HK-2 (cell line): ENCODE data around the gene INF2.

Source experiments
- DNase-seq: peaks from one replicate; pipeline ENCODE4 v3.0.0-alpha.2; 2018; ENCODE audit not compliant: unreplicated experiment

INF2 gene

DNA sequence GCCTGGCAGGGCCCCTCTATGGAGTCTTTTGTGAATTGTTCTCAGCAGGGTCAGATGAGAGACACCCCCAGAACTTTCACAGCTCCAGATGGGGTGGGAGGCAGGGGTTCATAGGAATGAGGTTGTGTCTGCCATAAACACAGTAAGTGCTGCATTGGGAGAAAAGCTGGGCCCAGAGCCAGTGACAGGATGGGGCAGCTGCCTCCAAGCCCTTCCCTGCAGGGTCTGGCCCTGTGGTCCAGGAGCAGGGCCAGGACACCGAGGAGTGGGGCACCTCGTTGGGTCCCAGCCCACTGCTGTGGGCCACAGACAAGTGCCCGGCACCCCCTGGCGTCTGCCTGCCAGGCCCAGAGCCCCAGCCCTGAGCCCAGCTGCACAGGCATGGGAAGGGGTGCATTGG is 13.3 kb downstream of the INF2 start:
- DNase-seq: no peak

- no peak for DNase-seq
Measured at GRCh38 chr14:104703269-104703668, 13.9 kb downstream of the INF2 start.

DNA sequence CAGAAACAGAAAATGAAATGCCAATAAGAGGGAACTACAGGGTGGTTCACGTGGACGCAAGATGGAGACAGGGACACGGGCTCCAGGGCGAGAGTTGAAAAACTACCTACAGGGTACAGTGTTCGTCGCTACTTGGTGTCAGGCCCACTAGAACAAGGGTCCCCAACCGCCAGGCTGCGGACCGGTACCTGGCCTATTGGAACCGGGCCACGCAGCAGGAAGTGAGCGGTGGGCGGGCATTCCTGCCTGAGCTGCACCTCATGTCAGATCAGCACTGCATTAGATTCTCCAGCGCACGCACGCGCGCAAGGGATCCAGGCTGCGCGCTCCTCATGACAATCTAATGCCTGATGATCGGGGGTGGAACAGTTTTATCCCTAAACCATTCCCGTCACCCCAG is 14.8 kb downstream of the INF2 start:
- no peak for DNase-seq

- no peak for DNase-seq
Measured at GRCh38 chr14:104705340-104706047, 16.1 kb downstream of the INF2 start.

DNA sequence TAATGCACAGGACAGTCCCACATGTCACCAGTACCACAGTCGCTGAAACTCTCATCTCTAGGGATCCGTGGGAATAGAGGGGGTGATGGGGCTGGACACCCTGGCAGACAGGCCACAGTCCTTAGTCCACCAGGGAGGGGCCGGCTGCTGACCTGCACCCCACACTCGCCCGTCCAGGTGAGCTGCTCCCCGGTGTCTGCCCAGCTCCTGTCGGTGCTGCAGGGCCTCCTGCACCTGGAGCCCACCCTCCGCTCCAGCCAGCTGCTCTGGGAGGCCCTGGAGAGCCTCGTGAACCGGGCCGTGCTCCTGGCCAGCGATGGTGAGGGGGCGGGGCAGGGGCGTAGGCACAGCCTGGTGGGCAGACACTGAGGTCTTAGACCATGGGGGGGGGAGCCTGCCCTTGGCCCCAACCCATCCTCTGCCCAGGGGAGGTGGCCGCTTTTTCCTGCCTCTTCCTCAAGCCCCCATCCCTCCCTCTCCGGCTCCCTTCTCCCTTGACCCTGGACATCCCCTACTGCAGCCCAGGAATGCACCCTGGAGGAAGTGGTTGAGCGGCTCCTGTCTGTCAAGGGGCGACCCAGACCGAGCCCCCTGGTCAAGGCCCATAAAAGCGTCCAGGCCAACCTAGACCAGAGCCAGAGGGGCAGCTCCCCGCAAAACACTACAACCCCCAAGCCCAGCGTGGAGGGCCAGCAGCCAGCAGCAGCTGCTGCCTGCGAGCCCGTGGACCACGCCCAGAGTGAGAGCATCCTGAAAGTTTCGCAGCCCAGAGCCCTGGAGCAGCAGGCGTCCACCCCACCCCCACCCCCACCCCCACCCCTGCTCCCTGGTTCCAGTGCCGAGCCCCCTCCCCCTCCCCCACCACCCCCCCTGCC is 17.6 kb downstream of the INF2 start:
- no peak for DNase-seq

DNA sequence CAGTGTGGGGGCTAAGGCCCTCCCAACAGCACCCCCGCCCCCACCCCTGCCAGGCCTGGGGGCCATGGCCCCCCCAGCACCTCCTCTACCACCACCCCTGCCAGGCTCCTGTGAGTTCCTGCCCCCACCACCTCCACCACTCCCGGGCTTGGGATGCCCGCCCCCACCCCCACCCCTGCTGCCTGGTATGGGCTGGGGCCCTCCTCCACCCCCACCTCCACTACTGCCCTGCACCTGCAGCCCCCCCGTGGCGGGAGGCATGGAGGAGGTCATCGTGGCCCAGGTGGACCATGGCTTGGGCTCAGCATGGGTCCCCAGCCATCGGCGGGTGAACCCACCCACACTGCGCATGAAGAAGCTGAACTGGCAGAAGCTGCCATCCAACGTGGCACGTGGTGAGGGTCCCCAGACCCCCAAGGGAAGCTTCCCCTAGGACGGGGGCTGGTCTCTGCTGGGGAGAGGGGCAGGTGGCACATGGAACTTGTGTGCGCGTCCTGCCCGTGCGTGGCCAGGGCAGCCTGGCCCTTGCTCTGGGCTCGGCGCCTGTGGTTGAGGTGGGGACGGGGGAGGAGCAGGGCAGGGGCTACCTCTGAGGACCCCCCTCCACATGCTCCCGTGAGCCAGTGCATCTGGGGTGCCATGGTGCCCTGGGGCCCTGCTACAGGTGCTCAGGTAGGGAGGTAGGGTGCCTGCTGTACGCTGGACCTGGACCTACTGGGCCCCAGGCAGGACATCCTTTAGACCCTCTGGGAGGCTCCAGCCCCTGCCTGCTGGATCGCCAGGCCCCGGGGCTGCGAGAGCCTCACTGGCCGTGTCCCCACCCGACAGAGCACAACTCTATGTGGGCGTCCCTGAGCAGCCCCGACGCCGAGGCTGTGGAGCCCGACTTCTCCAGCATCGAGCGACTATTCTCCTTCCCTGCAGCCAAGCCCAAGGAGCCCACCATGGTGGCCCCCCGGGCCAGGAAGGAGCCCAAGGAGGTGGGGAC is 18.5 kb downstream of the INF2 start:
- DNase-seq: no peak

DNA sequence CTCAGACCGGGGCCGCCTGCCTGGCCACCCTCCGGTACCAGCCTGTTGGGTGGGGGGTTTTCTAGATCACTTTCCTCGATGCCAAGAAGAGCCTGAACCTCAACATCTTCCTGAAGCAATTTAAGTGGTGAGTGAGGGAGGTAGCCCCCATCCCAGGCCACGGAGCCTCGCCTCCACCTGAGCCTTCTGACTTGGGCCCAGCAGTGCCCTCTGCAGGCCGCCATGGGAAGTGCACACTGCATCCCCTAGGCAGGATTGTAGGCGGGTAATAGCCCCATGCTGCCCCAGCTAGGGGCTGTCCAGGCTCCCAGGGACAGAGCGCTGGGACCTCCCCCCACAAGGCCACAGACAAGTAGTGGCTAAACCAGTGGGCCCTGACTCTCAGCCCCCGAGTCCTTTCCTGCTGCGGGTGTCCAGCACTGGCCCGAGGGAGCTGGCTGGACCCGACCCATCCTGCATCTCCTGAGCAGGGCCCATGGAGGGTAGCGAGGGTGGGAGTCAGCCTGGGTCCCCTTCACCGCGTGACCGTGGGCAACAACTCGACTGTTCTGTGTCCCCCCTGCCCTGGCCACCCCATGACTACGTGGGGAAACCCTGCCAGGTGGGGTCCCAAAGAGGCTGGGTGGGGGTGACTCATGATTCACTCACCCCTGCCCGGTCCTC is 19.3 kb downstream of the INF2 start:
- peak; percentile 75 for DNase-seq

DNA sequence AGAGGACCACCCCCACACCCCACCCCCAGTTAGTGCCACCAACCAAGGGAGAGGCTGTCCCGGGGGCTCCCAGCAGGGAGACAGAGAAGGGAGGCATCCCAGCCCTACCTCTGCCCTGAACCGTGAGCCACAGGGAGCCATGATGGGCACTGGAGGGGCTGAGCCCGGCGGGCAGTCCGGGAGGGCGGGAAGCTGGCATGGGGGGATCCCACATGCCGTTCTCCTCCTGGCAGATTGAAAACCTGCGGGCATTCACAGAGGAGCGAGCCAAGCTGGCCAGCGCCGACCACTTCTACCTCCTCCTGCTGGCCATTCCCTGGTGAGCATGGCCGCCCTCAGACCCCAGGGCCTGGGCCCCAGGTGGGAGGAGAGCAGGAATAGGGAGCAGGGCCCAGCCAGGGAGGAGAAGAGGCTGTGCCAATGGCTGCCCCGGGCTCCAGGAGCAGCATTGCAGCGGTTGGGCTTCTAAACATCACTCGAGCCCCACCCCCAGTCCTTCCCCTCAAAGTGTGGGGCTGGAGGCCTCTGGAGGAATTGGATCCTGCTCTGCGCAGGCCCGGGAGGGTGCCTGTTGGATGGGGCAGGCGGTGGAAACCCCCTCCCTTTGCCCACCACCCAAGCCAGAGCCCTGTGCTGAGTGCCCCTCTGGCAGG is 20.1 kb downstream of the INF2 start:
- no peak for DNase-seq

DNA sequence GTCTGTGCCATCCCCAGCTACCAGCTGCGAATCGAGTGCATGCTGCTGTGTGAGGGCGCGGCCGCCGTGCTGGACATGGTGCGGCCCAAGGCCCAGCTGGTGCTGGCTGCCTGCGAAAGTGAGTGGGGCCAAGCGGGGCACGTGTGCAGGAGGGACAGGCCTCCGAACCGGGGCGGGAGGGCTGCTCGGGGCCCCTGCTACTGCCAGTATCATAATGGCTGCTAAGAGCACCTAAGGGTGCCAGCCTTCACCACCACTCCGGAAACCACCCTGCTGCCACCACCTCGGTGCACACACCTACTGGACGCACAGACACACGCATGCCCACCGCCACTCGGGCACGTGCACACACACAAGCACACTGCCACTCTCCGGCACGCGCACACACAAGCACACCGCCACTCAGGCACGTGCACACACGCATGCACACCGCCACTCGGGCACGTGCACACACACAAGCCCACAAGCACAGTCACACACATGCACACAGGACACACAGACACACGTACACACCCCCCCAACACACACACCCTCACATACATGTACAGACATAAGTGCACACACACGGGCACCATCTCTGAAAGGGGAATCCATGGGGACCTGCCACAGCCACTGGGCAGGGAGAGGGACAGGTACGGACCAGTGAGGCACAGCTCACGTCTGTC is 20.8 kb downstream of the INF2 start:
- no peak for DNase-seq

DNA sequence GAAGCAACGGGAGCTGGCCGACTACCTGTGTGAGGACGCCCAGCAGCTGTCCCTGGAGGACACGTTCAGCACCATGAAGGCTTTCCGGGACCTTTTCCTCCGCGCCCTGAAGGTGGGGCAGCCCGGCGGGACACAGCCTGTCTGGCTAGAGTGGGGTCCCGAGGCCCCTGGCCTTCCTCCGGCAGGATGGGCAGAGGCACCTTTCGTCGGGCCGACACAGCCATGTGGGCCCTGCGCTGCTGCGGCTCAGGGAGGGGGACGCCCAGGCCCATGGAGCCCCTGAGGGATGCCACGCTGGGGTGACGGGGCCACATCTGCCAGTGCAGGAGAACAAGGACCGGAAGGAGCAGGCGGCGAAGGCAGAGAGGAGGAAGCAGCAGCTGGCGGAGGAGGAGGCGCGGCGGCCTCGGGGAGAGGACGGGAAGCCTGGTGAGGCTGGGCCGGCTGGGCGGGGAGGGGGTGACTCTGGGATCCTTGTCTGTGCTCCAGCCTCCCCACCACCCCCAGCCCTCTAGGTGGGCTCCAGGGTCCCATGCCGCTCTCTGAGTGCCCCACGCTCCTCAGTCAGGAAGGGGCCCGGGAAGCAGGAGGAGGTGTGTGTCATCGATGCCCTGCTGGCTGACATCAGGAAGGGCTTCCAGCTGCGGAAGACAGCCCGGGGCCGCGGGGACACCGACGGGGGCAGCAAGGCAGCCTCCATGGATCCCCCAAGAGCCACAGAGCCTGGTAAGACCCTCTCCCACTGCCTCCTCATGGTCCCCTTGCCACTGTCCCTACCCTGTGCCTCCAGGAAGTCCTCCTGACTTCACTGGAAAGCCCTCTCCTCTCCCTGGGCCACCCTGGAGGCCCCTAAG is 23.7 kb downstream of the INF2 start:
- DNase-seq: no peak

DNA sequence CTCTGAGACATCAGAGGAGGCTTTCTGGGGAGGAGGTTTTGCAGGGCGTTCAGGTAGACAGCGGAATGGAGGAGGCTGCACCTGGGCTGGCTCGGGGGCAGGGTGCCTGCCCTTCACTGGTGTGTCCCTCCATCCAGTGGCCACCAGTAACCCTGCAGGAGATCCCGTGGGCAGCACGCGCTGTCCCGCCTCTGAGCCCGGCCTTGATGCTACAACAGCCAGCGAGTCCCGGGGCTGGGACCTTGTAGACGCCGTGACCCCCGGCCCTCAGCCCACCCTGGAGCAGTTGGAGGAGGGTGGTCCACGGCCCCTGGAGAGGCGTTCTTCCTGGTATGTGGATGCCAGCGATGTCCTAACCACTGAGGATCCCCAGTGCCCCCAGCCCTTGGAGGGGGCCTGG is 24.6 kb downstream of the INF2 start:
- DNase-seq: no peak

GRCh38 chr14:104714681-104715080 is 25.3 kb downstream of the INF2 start:
- DNase-seq: no peak

DNA sequence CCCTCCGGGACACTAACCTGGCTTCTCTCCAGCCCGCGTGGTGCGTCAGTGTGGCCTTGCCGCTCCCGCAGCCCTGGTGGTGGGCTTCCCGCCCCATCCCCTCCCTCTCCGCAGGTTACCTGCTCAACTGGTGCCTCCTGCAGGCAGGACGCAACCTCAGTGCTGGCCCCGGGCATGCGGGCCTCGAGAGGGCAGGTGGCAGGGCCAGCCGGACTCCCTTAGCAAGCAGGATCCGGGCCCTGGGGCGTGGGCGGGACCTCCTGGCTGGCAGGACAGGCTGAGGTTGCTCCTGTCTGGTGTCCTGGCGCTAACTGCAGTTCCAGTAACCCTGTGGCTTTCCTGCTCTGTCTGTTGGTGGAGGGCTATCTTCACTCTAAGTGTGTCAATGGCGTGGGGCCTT is 26.0 kb downstream of the INF2 start:
- no peak for DNase-seq

- DNase-seq: no peak
Measured at GRCh38 chr14:104715871-104716270, 26.5 kb downstream of the INF2 start.

- DNase-seq: no peak
Measured at GRCh38 chr14:104717137-104717536, 27.7 kb downstream of the INF2 start.

DNA sequence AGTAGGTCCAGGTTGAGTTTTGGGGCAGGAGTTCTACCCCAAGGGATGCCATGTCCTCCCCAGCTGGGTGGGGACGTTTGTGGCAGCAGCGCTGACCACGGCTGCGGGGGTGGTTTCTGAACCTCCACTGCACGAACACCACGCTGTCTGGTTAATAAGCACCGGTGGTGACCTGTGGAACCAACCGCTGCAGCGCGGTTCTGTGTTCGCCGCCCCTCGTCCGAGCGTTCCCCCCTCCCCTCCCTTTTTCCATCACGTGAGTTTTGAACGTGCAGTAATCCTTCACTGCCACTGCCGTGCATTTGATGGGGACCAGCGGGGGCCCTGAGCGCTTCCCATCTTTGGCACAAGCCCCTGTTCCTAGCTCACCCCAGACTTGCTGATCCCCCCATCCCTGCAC is 28.2 kb downstream of the INF2 start:
- DNase-seq: no peak

GRCh38 chr14:104718147-104718546 is 28.7 kb downstream of the INF2 start:
- no peak for DNase-seq

DNA sequence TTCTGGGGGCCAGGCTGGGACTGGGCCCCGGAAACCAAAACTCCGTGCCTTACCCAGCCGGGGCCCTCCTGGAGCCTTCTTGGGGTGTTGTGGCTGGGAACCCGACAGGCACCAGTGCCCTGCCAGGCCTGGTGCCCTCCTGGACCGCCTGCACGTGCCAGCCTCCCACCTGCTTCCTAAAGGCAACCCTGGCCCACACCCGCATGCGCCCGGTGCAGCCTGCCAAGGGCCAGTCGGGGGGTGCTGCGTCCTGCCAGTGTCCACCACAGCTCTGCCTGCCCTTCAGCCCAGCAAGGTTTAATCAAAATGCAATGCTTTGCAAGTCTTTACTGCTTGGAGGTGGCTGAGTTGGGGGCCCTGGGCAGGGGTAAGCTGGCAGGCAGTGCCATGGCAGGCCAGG is 29.5 kb downstream of the INF2 start:
- no peak for DNase-seq

DNA sequence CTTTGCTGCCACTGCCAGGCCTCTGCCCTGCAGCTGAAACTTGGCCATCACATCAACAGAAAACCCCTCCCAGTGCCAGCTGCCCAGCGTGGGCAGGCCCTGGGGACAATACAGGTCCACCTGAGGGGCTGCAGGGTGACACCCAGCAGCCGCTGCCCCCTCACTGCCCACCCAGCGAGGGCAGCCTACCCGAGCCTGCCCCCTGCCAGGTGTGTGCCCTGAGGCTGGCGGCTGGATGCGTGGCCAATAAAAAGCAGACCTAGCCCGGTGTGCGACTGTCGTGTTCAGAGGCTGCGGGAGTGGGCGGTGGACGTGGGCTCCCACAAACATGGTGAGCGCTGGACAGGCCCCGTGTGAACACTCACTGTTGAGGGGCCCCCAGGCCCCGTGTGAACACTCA is 29.9 kb downstream of the INF2 start:
- no peak for DNase-seq
